Ectodermal cell (in vitro differentiated cells): Measurements from ENCODE around the gene C2.
"Not testable (repeated sequence)": the region's sequence is repeated elsewhere in the genome, so short reads cannot be mapped to it uniquely, and the experiment has no call there.

ENCODE experiments used
- H3K27ac ChIP-seq: 2 replicates; pipeline ENCODE4 v1.7.0; 2013; ENCODE audit warnings: mild to moderate bottlenecking, low read depth, low read length; ENCODE audit not compliant: insufficient read depth, poor library complexity, severe bottlenecking
- H3K27me3 ChIP-seq: 2 replicates; pipeline ENCODE4 v1.7.0; 2013; ENCODE audit warnings: mild to moderate bottlenecking, low read length; ENCODE audit not compliant: insufficient read depth, control insufficient read depth, poor library complexity, severe bottlenecking
- H3K36me3 ChIP-seq: one replicate; pipeline ENCODE4 v1.7.0; 2013; ENCODE audit warnings: low read length; ENCODE audit not compliant: control insufficient read depth, insufficient read depth
- H3K4me1 ChIP-seq: one replicate; pipeline ENCODE4 v1.7.0; 2013; ENCODE audit warnings: low read length; ENCODE audit not compliant: control insufficient read depth, insufficient read depth
- H3K4me3 ChIP-seq: 2 replicates; pipeline ENCODE4 v1.7.0; 2013; ENCODE audit warnings: low read depth, low read length, control low read depth; ENCODE audit not compliant: insufficient read depth
- H3K9me3 ChIP-seq: 2 replicates; pipeline ENCODE4 v1.7.0; 2013; ENCODE audit warnings: mild to moderate bottlenecking, low read length, moderate library complexity; ENCODE audit not compliant: control insufficient read depth
- whole genome bisulfite sequencing, 2 experiments: methylation state at CpG; one replicate each; pipeline ENCODE4 v1.1.7; 2013; ENCODE audit warnings: missing lambda C conversion rate in 2 of 2; 5-methylcytosine and 5-hydroxymethylcytosine counted together

The C2 gene

DNA sequence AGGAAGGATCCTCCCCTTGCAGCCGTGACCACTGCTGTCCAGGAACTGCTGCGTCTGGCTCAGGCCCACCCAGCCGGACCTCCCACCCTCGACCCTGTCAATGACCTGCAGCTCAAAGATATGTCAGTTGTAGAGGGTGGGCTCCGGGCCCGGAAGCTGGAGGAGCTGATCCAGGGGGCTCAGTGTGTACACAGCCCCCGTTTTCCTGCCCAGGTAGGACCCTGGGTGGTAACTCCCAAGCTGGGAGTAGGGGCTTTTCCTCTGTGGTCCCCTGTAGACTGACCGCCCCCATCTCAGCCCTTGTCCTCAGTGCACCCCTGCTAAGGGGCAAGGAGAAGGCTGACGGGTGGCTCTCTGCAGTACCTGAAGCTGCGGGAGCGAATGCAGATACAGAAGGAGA lies 40.8 kb downstream of the C2 start:
- Histone ChIP-seq H3K9me3 (no peaks in the 10 kb centered on the region), H3K27ac (no peak overlapping the region), H3K4me1 (peaks cover 7% of the 10 kb centered on the region), H3K27me3 (no peaks in the 10 kb centered on the region), H3K36me3 (peaks cover 53% of the 10 kb centered on the region), H3K4me3 (no peak overlapping the region)
- 95% methylated on average over 11 of the region's 11 CpGs for WGBS, 2 experiments

DNA sequence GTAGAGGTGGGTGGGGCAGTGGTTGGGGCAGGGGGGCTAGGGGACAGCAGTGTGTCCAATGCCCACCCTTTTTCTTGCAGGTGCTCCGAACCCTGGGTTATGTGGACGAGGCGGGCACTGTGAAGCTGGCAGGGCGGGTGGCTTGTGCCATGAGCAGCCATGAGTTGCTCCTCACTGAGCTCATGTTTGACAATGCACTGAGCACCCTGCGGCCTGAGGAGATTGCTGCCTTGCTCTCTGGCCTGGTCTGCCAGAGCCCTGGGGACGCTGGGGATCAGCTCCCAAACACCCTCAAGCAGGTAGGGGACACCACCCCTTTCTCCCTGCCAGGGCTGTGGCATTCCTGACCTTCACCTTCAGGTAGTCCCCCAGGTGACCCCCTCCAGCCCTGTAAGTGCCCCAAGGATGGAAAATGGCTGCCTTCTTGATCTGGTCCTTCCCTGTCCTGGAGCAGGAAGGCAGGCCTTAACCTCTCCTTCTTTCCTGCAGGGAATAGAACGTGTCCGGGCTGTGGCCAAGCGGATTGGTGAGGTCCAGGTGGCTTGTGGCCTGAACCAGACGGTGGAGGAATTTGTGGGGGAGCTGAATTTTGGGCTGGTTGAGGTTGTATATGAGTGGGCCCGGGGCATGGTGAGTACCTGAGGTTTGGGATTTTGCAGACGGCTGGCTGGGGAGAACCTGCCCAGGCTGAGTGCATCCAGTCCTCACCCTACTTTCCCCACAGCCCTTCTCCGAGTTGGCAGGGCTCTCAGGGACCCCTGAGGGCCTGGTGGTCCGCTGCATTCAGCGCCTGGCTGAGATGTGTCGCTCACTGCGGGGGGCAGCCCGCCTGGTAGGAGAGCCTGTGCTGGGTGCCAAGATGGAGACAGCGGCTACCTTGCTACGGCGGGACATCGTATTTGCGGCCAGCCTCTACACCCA lies 41.5 kb downstream of the C2 start:
- 95% methylated on average over 23 of the region's 23 CpGs for WGBS, 2 experiments
- no peak overlapping the region for H3K27ac ChIP-seq
- H3K4me1 ChIP-seq, result peaks cover 7% of the 10 kb centered on the region
- H3K36me3 ChIP-seq, result peaks cover 47% of the 10 kb centered on the region
- H3K27me3 ChIP-seq, result no peaks in the 10 kb centered on the region
- H3K9me3 ChIP-seq, result no peaks in the 10 kb centered on the region
- H3K4me3 ChIP-seq, result no peak overlapping the region

DNA sequence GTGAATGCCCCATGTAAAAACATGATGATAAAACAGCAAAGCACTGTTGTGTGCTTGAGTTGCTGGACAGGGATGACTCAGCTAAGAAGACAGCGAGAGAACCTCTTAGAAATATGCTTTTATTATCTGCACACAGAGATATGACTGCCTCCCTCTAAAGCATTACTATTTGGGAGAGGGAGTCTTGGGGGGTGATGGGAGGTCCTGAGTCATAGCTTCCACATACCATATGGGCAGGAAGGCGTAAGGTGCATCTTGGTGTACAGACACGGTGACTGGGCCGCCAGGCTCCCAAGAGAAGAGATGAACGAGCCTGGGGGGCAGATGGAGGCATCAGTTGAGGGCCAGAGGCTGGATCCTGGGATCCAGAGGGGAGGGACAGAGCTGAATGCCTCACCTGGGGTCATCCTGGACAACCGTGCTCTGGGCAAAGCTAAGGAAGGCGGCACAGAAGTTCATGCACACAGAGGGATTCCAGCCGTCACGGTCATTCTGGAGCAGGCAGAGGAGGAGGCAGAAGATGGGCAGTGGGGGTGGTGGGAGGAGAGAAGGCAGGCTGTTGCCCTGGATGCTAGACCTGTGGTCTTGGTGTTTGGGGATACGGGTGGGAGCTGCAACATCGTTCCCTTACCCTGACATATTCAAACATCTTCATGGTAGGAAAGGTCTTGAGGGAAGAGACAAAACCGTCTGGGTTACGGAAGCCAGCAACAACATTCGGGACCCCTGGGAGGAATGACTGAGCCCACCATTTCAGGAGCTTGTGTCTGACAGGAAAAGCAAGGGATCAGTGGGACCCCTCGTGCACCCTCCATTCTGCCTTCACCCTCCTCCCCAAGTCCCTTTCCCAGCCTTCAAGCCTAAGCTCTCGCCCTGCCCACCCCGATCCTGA lies 42.4 kb downstream of the C2 start:
- no peak overlapping the region for H3K27ac ChIP-seq
- no peak overlapping the region for H3K4me3 ChIP-seq
- no peaks in the 10 kb centered on the region for H3K27me3 ChIP-seq
- H3K9me3 ChIP-seq, result no peaks in the 10 kb centered on the region
- H3K4me1 ChIP-seq, result peaks cover 7% of the 10 kb centered on the region
- peaks cover 41% of the 10 kb centered on the region for H3K36me3 ChIP-seq
- whole genome bisulfite sequencing, 2 experiments, result 95% methylated on average over 16 to 17 of the region's 17 CpGs

DNA sequence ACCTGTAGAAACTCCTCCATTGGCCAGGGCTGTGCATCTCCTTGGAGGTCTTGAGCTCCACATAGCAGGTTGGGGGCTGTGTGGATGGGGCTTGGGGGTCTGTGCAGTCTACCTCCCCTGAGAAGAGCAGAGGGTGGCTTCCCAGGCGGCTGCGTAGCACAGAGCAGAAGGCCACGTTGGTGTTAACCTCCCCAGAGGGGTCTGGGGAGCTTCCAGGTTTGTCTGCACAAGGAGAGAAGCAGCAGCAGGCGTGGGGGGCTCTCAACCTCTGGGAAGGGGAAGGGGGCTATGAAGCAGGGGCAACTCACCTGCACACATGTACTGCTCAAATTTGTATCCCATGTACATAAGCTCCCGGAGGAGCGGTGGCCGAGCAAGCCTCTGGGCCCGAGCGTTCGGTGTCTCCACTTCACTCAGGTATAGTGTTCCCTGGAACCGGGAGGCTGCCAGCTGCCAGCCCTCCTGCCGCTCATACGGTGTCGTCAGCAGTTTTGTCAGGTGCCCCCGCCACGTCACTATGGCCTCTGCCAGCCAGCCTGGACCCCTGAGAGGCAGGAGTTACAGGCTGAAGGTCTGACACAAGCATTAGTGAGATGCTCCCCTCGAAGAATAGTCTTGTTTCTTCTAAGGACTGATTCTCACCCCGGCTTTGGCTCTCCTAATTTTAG lies 43.2 kb downstream of the C2 start:
- peak overlapping the region; percentile 96 for H3K4me3 ChIP-seq
- peak overlapping the region; percentile 98 for H3K27ac ChIP-seq
- peaks cover 38% of the 10 kb centered on the region for H3K36me3 ChIP-seq
- no peaks in the 10 kb centered on the region for H3K27me3 ChIP-seq
- no peaks in the 10 kb centered on the region for H3K9me3 ChIP-seq
- WGBS, 2 experiments, result 95% methylated on average over 18 of the region's 18 CpGs
- H3K4me1 ChIP-seq, result peaks cover 7% of the 10 kb centered on the region

DNA sequence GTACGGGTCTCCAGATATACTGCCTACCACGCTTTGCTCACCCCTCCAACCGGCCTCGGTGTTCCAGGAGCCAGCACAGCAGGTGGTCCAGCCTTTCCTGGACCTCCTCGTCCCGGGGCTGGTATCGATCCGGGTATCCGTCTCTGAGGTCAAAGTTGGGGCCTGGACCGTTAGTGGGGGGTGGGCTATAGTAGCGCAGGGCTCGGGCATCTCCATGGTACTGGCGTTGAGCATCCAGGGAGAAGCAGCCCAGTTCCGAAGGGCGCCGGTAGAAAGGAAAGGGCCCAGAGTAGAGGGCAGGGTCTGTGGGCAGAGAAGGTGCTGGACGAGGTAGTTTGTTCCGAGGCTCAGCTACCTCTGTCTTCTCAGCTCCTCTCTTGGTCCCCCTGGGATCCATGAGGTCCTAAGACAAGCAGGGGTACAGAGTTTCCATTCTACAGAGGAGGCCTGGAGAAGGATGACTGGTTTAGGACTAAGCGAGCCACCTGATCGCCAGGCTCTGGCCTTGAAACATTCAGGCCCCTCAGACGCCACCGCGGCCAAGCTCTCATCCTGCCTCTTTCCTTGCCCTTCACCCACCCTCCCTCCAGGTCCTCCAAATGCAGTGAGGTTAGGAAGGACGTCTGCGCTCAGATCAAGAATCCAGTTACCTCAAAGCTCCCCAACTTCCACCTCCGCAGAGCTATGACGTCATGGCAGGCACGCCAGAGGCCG lies 43.9 kb downstream of the C2 start:
- WGBS, 2 experiments, result 57% methylated on average over 29 of the region's 29 CpGs
- H3K4me3 ChIP-seq, result peak overlapping the region; percentile 96
- H3K9me3 ChIP-seq, result no peaks in the 10 kb centered on the region
- H3K4me1 ChIP-seq, result peaks cover 7% of the 10 kb centered on the region
- H3K36me3 ChIP-seq, result peaks cover 31% of the 10 kb centered on the region
- no peaks in the 10 kb centered on the region for H3K27me3 ChIP-seq
- H3K27ac ChIP-seq, result peak overlapping the region; percentile 98

DNA sequence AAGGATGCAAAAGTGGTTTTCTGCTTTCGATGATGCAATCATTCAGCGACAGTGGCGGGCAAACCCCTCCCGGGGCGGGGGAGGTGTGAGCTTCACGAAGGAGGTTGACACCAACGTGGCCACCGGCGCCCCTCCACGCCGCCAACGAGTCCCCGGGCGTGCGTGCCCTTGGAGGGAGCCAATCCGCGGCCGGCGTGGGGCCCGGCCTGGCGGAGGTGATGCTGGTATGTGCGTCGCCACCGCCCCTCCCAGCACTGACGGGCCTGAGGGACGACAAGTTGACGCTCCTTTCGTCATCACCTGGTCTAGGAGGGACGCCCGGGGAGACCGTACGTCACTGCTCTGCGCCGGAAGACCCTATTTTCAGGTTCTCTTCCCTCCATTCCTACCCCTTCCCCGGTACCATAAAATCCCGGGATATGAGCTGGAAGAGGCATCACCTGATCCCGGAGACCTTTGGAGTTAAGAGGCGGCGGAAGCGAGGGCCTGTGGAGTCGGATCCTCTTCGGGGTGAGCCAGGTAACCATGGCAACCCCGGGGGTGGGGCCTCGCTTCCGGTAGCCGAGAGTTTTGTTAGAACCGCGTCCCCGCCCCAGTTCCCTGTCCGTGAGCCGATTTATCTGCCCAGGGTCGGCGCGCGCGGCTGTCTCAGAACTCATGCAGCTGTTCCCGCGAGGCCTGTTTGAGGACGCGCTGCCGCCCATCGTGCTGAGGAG lies 44.6 kb downstream of the C2 start, which contains the start of gene DXO:
TSS of gene DXO (minus strand) at position 146 of the 716 bp plus-strand sequence. CDS start 463 bp downstream, outside the sequence.
- WGBS, 2 experiments, result 0% methylated on average over 62 of the region's 62 CpGs
- Histone ChIP-seq H3K9me3 (no peaks in the 10 kb centered on the region), H3K27ac (peak within 1 kb of the TSS; percentile 98), H3K36me3 (peaks cover 24% of the 10 kb centered on the region), H3K27me3 (no peaks in the 10 kb centered on the region), H3K4me1 (peaks cover 7% of the 10 kb centered on the region), H3K4me3 (peak within 1 kb of the TSS; percentile 96)

DNA sequence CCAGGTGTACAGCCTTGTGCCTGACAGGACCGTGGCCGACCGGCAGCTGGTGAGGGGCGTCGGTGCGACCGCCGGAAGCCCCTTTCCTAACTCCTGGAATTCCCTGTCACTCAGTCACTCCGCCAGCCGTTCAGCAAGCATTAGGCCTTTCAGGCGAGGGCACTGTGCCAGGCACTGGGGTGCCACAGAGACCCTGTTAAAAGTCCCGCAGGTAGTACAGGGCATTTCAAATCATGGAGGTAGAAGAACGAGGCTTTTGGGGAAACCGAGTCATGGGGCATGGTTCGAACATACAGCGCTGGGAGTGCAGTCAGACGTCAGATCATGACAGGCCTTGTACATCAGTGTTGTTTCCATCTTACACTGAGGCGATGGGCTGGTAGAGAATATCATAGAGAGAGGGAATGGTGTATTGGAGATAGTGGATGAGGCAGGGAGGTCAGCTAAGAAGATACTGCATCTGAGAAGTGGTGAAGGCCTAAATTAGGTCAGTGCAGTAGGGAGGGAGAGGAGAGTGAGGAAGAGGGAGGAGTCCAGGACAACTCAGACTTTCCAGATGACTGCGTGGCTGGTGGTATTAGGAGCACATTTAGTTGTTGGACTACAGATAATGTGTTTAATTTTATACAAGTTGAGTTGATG lies 45.3 kb downstream of the C2 start:
- Histone ChIP-seq H3K27ac (peak overlapping the region; percentile 98), H3K27me3 (no peaks in the 10 kb centered on the region), H3K36me3 (peaks cover 20% of the 10 kb centered on the region), H3K4me3 (peak overlapping the region; percentile 96), H3K9me3 (no peaks in the 10 kb centered on the region), H3K4me1 (peaks cover 7% of the 10 kb centered on the region)
- 17% methylated on average over 19 of the region's 19 CpGs for WGBS, 2 experiments

DNA sequence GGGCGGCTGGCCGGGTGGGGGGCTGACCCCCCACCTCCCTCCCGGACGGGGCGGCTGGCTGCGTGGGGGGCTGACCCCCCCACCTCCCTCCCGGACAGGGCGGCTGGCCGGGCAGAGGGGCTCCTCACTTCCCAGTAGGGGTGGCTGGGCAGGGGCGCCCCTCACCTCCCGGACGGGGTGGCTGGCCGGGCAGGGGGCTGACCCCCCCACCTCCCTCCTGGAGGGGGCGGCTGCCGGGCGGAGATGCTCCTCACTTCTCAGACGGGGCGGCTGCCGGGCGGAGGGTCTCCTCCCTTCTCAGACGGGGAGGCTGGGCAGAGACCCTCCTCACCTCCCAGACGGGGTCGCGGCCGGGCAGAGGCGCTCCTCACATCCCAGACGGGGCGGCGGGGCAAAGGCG lies 48.5 kb downstream of the C2 start:
- WGBS, 2 experiments, result 95 to 97% methylated on average over 29 to 30 of the region's 30 CpGs
- not testable (repeated sequence) for H3K4me3 ChIP-seq, H3K36me3 ChIP-seq, H3K4me1 ChIP-seq, H3K27ac ChIP-seq, H3K27me3 ChIP-seq, H3K9me3 ChIP-seq
